ENCODE measurements around the gene DHRSX. TPM values are rescaled to one million over a fixed set of nuclear protein-coding genes. Genes with fewer than 3 reads are reported as not detected.
A peak's percentile ranks its signal among the peaks of the same experiment; 100 is the strongest.
"Not testable (repeated sequence)": the region's sequence is repeated elsewhere in the genome, so short reads cannot be mapped to it uniquely, and the experiment has no call there.

Gene DHRSX
- total RNA-seq, 1 donor from 2014 or later, result 30.4 TPM

GRCh38 chrX:2463973-2464676 lies 36.7 kb downstream of the DHRSX start:
- no peaks in the 10 kb centered on the region for H3K9me3 Mint-ChIP-seq (ENCODE audit: unreplicated experiment)
- no peaks in the 10 kb centered on the region for H3K36me3 ChIP-seq (ENCODE audit: insufficient read depth, low read length)
- H3K4me3 ChIP-seq (ENCODE audit: insufficient read depth, low read depth, low read length), result no peak overlapping the region
- H3K27ac Mint-ChIP-seq (ENCODE audit: unreplicated experiment), result no peak overlapping the region
- peaks cover 54% of the 10 kb centered on the region for H4K20me1 ChIP-seq (ENCODE audit: insufficient read depth, low read length)
- FAIRE-seq, result no peak
- H3K27me3 ChIP-seq (ENCODE audit: insufficient read depth, low read length), result no peaks in the 10 kb centered on the region
- H3K4me1 Mint-ChIP-seq (ENCODE audit: low read depth, unreplicated experiment), result peaks cover 13% of the 10 kb centered on the region
- peak overlapping the region; percentile 6 for H3K9ac ChIP-seq (ENCODE audit: low read length)
- no peak overlapping the region for H3K4me3 Mint-ChIP-seq (ENCODE audit: unreplicated experiment)
- peaks cover 4% of the 10 kb centered on the region for H3K4me1 ChIP-seq (ENCODE audit: insufficient read depth, low read length)
- peak overlapping the region; percentile 15 for H3K4me2 ChIP-seq (ENCODE audit: low read length)
- TF ChIP-seq EZH2 (IDR thresholded peaks at IDR 0.05; ENCODE audit: insufficient read depth, low read length), result no peak
- TF ChIP-seq CTCF (IDR thresholded peaks at IDR 0.05; ENCODE audit: insufficient read depth, low read depth, low read length), result no peak
- H3K9me3 ChIP-seq (ENCODE audit: insufficient read depth, low read depth, low read length), result no peaks in the 10 kb centered on the region
- H3K79me2 ChIP-seq (ENCODE audit: insufficient read depth, low read length), result peaks cover 42% of the 10 kb centered on the region
- H2AFZ ChIP-seq (ENCODE audit: low read depth, low read length), result no peak overlapping the region
- DNase-seq (ENCODE audit: low read depth), result peak; percentile 33
- peaks cover 3% of the 10 kb centered on the region for H3K36me3 Mint-ChIP-seq (ENCODE audit: low read depth, unreplicated experiment)
- H3K27ac ChIP-seq (ENCODE audit: low read depth, low read length), result peak overlapping the region; percentile 38
- no peaks in the 10 kb centered on the region for H3K27me3 Mint-ChIP-seq (ENCODE audit: low read depth, unreplicated experiment)

GRCh38 chrX:2463481-2463880 lies 37.3 kb downstream of the DHRSX start:
- not testable (repeated sequence) for H3K36me3 Mint-ChIP-seq (ENCODE audit: low read depth, unreplicated experiment); H3K36me3 ChIP-seq (ENCODE audit: insufficient read depth, low read length); H2AFZ ChIP-seq (ENCODE audit: low read depth, low read length); H3K9me3 ChIP-seq (ENCODE audit: insufficient read depth, low read depth, low read length); H3K27me3 Mint-ChIP-seq (ENCODE audit: low read depth, unreplicated experiment); H3K4me3 Mint-ChIP-seq (ENCODE audit: unreplicated experiment); H3K4me1 ChIP-seq (ENCODE audit: insufficient read depth, low read length); H3K27ac Mint-ChIP-seq (ENCODE audit: unreplicated experiment); FAIRE-seq; H3K4me3 ChIP-seq (ENCODE audit: insufficient read depth, low read depth, low read length); H3K9me3 Mint-ChIP-seq (ENCODE audit: unreplicated experiment); H3K27me3 ChIP-seq (ENCODE audit: insufficient read depth, low read length)
- Histone ChIP-seq H3K9ac (ENCODE audit: low read length) (peak overlapping the region; percentile 6), H3K4me2 (ENCODE audit: low read length) (peak overlapping the region; percentile 15), H4K20me1 (ENCODE audit: insufficient read depth, low read length) (peaks cover 47% of the 10 kb centered on the region), H3K27ac (ENCODE audit: low read depth, low read length) (peak overlapping the region; percentile 38), H3K79me2 (ENCODE audit: insufficient read depth, low read length) (peaks cover 39% of the 10 kb centered on the region)
- H3K4me1 Mint-ChIP-seq (ENCODE audit: low read depth, unreplicated experiment), result peaks cover 13% of the 10 kb centered on the region
- DNase-seq (ENCODE audit: low read depth), result peak; percentile 84

- FAIRE-seq (no peak), DNase-seq (ENCODE audit: low read depth) (no peak)
- TF ChIP-seq CTCF (IDR thresholded peaks at IDR 0.05; ENCODE audit: insufficient read depth, low read depth, low read length) (no peak), EZH2 (IDR thresholded peaks at IDR 0.05; ENCODE audit: insufficient read depth, low read length) (no peak)
- H4K20me1 ChIP-seq (ENCODE audit: insufficient read depth, low read length), result peaks cover 48% of the 10 kb centered on the region
- no peaks in the 10 kb centered on the region for H3K36me3 ChIP-seq (ENCODE audit: insufficient read depth, low read length)
- Mint-ChIP-seq H3K27ac (ENCODE audit: unreplicated experiment) (peak overlapping the region; percentile 62), H3K4me3 (ENCODE audit: unreplicated experiment) (no peak overlapping the region), H3K9me3 (ENCODE audit: unreplicated experiment) (no peaks in the 10 kb centered on the region), H3K27me3 (ENCODE audit: low read depth, unreplicated experiment) (no peaks in the 10 kb centered on the region), H3K36me3 (ENCODE audit: low read depth, unreplicated experiment) (peaks cover 3% of the 10 kb centered on the region), H3K4me1 (ENCODE audit: low read depth, unreplicated experiment) (peaks cover 9% of the 10 kb centered on the region)
- H3K27me3 ChIP-seq (ENCODE audit: insufficient read depth, low read length), result no peaks in the 10 kb centered on the region
- peaks cover 42% of the 10 kb centered on the region for H3K79me2 ChIP-seq (ENCODE audit: insufficient read depth, low read length)
- H3K4me2 ChIP-seq (ENCODE audit: low read length), result no peak overlapping the region
- no peak overlapping the region for H3K9ac ChIP-seq (ENCODE audit: low read length)
- no peaks in the 10 kb centered on the region for H3K9me3 ChIP-seq (ENCODE audit: insufficient read depth, low read depth, low read length)
- H3K4me3 ChIP-seq (ENCODE audit: insufficient read depth, low read depth, low read length), result no peak overlapping the region
- H3K4me1 ChIP-seq (ENCODE audit: insufficient read depth, low read length), result peaks cover 4% of the 10 kb centered on the region
- H2AFZ ChIP-seq (ENCODE audit: low read depth, low read length), result no peak overlapping the region
- H3K27ac ChIP-seq (ENCODE audit: low read depth, low read length), result no peak overlapping the region
These were observed 38.0 kb downstream of the DHRSX start for GRCh38 chrX:2462780-2463179.
